Measurements from ENCODE around the gene FAM20B.
A peak's percentile ranks its signal among the peaks of the same experiment; 100 is the strongest.

FAM20B gene

DNA sequence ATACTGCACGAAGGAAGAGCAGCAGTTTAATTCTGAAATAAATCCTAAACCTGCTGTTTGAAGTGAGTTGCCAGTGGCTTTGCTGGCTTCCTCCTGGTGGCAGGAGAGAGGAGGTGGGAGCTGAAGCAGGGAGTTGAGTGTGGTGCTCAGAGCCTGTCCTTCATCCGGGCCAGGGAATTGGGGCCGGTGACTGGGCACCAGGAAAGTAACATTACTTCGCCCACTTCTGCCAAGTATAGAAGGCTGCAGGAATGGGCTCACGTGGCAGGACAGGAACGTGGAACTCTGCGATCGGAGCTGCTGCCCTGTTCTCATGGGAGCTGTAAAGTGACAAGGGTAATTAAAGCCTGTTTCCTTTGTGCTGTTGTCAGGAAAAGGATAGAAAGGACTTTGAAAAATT lies 64.8 kb downstream of the FAM20B start:
- Mint-ChIP-seq H3K9me3 (ENCODE audit: low read depth) (no peaks in the 10 kb centered on the region), H3K4me1 (ENCODE audit: low read depth) (no peaks in the 10 kb centered on the region), H3K4me3 (no peak overlapping the region), H3K27ac (peak overlapping the region; percentile 29), H3K36me3 (no peaks in the 10 kb centered on the region), H3K27me3 (no peaks in the 10 kb centered on the region)

DNA sequence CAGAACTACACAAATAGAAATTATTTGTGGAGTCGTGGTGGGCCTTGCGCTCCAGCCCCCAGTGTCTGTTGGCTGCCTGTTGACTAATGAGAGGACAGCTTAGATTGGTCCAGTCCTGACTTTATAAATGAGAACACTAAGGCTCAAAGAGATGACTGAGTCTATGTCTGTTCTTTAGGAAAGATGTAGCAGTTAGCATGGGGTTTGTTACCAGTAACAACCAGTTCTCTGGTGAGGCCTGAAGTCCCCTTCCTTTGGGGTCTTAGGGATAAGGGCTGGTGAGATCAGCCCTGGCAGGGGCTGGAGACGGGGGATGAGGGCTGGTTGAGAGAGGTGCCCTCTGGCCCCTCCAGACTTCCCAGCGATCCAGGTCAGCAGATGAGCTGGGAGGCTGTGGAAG lies 65.2 kb downstream of the FAM20B start:
- Mint-ChIP-seq H3K9me3 (ENCODE audit: low read depth) (no peaks in the 10 kb centered on the region), H3K4me1 (ENCODE audit: low read depth) (no peaks in the 10 kb centered on the region), H3K36me3 (no peaks in the 10 kb centered on the region)

DNA sequence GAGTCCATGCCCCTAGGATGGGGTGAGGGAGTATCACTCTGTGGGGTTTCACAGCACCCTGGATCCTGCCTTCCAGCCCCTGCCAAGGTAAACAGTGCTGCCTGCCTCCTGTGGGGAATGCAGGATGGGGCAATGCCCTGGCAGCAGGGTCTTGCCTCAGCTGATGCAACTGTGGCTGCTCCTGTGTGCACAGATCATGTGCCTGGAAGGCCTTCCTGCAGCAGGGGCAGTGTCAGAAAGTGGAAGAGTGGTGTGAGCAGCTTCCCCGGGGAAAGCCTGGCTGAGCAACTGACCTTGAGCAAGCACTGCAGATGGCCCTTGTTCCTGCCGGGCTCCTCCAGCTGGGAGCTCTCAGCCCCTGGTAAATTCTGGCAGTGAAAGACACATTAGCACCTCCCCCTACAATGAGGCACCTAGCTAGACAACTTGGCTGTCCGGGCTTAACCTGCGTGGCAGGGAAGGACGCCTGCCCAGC lies 66.0 kb downstream of the FAM20B start:
- no peaks in the 10 kb centered on the region for H3K9me3 Mint-ChIP-seq (ENCODE audit: low read depth)
- H3K27me3 Mint-ChIP-seq: no peaks in the 10 kb centered on the region
- no peaks in the 10 kb centered on the region for H3K36me3 Mint-ChIP-seq
- no peaks in the 10 kb centered on the region for H3K4me1 Mint-ChIP-seq (ENCODE audit: low read depth)
- no peak overlapping the region for H3K4me3 Mint-ChIP-seq
- no peak overlapping the region for H3K27ac Mint-ChIP-seq

More for the DNA sequence above, 65.2 kb downstream of the FAM20B start:
- no peak overlapping the region for H3K27ac Mint-ChIP-seq
- no peaks in the 10 kb centered on the region for H3K27me3 Mint-ChIP-seq
- no peak overlapping the region for H3K4me3 Mint-ChIP-seq

DNA sequence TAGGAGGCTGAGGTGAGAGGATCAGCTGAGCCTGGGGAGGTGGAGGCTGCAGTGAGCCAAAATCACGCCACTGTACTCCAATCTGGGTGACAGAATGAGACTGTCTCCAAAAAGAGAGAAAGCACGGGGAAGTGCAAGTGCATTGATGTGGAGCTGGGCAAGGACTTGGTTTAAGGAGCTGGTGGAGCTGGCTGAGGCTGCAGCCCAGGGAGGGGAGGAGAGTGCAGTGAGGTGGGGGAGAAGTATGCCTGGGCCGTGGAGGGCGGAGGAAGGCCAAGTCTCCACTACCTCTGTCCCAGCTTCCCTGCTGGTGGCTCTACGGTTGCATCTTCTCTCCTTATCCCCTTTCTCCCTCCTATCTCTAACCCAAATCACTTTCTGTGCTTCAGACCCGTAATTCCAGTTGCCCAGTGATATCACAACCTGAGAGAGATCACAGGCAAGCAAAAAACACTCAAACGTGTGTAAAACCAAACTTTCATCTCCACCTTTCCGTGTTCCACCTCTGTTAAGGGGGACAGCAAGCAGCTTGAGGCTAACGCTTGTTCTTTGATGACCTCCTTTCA lies 67.3 kb downstream of the FAM20B start:
- no peaks in the 10 kb centered on the region for H3K36me3 Mint-ChIP-seq
- H3K27me3 Mint-ChIP-seq: no peaks in the 10 kb centered on the region
- H3K9me3 Mint-ChIP-seq (ENCODE audit: low read depth): no peaks in the 10 kb centered on the region
- no peak overlapping the region for H3K4me3 Mint-ChIP-seq
- no peaks in the 10 kb centered on the region for H3K4me1 Mint-ChIP-seq (ENCODE audit: low read depth)
- no peak overlapping the region for H3K27ac Mint-ChIP-seq

DNA sequence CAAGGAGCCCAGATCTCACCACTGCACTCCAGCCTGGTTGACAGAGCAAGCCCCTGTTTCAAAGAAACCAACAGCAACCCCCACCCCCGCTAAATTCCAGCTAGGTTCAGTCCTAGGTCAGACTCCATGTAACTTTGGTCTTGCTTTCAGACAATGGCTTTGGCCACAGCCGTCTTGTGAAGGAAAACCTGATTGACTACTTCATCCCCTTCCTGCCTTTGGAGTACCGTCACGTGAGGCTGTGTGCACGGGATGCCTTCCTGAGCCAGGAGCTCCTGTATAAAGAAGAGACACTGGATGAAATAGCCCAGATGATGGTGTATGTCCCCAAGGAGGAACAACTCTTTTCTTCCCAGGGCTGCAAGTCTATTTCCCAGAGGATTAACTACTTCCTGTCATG lies 69.1 kb downstream of the FAM20B start:
- no peaks in the 10 kb centered on the region for H3K9me3 Mint-ChIP-seq (ENCODE audit: low read depth)
- H3K27ac Mint-ChIP-seq: no peak overlapping the region
- no peaks in the 10 kb centered on the region for H3K36me3 Mint-ChIP-seq
- no peak overlapping the region for H3K4me3 Mint-ChIP-seq
- no peaks in the 10 kb centered on the region for H3K4me1 Mint-ChIP-seq (ENCODE audit: low read depth)
- no peaks in the 10 kb centered on the region for H3K27me3 Mint-ChIP-seq

DNA sequence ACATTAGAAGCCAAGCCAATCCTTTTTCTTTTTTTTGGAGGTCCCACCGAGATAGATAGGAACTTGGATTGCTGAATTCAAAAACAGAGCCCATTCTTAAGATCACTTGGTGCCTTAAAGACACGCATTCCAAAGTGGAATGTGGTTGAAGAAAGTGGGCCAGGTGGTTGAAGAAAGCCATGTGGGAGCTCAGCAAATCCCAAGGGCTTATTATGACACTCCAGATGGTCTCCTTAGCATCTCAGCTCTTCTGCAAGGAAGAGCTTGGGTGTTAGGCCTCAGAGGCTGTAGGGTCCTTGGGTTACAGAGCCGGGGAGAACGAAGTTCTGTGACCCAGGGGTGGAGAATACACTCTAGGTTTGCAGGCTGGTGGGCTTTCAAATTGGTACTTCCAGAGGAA lies 69.7 kb downstream of the FAM20B start:
- H3K4me1 Mint-ChIP-seq (ENCODE audit: low read depth): no peaks in the 10 kb centered on the region
- no peaks in the 10 kb centered on the region for H3K27me3 Mint-ChIP-seq
- H3K27ac Mint-ChIP-seq: no peak overlapping the region
- no peaks in the 10 kb centered on the region for H3K36me3 Mint-ChIP-seq
- no peaks in the 10 kb centered on the region for H3K9me3 Mint-ChIP-seq (ENCODE audit: low read depth)
- H3K4me3 Mint-ChIP-seq: no peak overlapping the region

DNA sequence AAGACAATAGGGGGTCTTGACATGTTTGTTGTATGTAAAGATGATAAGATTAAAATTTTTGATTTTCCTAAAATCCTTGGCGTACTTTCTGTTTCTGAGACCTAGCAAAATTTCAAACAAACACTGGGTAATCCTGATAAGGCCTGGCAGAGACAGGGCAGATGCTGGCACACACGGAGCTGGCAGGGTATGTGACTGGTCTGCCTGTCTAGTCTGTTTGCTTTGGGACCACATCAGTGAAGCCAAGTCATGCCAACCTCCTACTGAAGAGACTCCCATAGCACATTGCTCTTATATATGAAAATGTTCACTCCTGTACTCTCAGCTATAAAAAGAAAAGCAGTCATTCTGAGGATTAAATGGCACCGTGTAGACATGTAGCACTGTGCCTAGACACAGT lies 70.2 kb downstream of the FAM20B start:
- H3K9me3 Mint-ChIP-seq (ENCODE audit: low read depth): no peaks in the 10 kb centered on the region
- H3K4me1 Mint-ChIP-seq (ENCODE audit: low read depth): no peaks in the 10 kb centered on the region
- H3K27ac Mint-ChIP-seq: no peak overlapping the region
- H3K36me3 Mint-ChIP-seq: no peaks in the 10 kb centered on the region
- H3K4me3 Mint-ChIP-seq: no peak overlapping the region
- no peaks in the 10 kb centered on the region for H3K27me3 Mint-ChIP-seq

DNA sequence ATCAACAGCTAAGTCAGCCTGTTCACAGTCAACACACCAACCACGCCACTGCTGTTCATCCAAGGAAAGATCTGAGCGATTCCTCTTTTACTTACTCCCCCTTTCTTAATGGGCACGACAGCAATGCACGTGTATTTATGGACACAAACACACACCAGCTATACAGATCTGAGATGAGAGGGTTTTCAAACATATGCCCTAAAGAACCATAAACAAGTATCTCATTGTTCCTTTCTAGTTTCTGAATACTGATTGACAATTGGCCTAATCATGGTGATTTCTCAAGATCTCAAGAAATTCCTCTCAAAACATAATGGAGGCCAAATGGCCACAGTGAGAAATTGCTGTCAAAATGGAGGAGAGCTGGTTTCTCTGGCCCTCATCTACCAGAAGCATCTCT lies 74.2 kb downstream of the FAM20B start:
- peaks cover 2% of the 10 kb centered on the region for H3K36me3 Mint-ChIP-seq
- H3K4me1 Mint-ChIP-seq (ENCODE audit: low read depth): no peaks in the 10 kb centered on the region
- H3K27ac Mint-ChIP-seq: no peak overlapping the region
- no peak overlapping the region for H3K4me3 Mint-ChIP-seq
- H3K27me3 Mint-ChIP-seq: no peaks in the 10 kb centered on the region
- no peaks in the 10 kb centered on the region for H3K9me3 Mint-ChIP-seq (ENCODE audit: low read depth)

DNA sequence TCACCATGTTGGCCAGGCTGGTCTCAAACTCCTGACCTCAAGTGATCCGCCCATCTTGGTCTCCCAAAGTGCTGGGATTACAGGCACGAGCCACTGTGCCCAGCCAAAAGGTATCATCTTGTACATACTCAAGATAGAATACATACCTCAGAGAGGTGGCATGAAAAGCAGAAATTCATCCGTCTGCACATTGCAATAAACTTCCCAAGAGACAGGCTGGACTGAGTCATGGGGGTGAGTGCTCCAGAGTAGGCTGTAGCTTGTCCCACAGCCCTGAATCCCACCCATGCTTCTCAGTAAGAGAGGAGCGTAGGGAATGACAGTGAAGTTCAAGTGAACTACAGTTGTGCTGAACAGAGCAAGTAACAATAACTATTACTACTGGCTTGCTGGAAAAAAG lies 75.9 kb downstream of the FAM20B start:
- Mint-ChIP-seq H3K27me3 (no peaks in the 10 kb centered on the region), H3K4me1 (ENCODE audit: low read depth) (no peaks in the 10 kb centered on the region), H3K9me3 (ENCODE audit: low read depth) (no peaks in the 10 kb centered on the region), H3K4me3 (no peak overlapping the region), H3K36me3 (peaks cover 2% of the 10 kb centered on the region), H3K27ac (no peak overlapping the region)

DNA sequence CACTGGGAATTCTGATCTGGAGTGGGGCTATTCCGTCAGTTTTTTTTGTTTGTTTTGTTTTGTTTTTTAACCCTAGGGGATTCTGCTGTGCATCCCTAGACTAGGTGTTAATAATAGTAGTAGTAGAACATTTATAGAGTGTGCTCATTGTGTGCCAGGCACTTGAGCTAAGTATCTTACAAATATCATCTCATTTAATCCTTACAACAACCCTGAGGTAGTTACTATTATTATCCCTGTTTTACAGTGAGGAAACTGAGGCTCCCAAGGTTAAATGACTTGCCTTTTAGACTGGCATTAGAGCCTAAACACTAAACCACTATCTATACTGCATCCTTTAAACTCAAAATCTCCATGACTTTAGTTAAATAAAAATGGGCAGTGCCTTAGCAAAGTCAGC lies 78.3 kb downstream of the FAM20B start:
- H3K4me3 Mint-ChIP-seq: no peak overlapping the region
- H3K27ac Mint-ChIP-seq: no peak overlapping the region
- no peaks in the 10 kb centered on the region for H3K9me3 Mint-ChIP-seq (ENCODE audit: low read depth)
- H3K4me1 Mint-ChIP-seq (ENCODE audit: low read depth): no peaks in the 10 kb centered on the region
- no peaks in the 10 kb centered on the region for H3K27me3 Mint-ChIP-seq
- peaks cover 6% of the 10 kb centered on the region for H3K36me3 Mint-ChIP-seq

DNA sequence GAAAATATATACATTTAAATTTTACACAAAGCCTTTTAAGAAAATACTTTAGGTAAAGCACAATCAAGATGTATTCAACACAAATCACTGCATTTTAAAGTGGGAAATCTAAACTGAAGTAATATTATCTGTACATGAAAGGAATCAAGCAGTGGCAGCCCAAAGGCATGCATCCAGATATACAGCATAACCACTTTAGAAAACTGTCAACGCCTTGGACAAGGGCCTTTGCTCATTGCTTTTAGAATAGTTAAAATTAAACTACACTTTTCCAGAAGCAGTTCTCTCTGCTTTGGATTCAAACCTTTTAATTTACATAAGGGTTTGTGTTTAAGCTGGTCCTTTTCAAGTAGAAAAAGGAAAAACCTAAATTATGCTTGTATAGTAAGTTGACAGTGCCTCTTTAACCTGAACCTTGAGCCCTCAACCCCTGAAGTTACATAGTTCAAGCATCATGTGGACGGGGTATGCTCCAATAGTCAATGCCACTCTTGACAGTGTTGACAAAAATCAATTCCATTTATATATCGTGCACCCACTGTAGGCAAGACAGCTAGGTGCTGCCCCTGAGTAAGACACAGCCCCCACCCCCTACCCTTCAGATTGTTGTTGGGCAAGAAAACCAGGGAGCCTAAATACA lies 79.0 kb downstream of the FAM20B start:
- no peaks in the 10 kb centered on the region for H3K9me3 Mint-ChIP-seq (ENCODE audit: low read depth)
- no peak overlapping the region for H3K4me3 Mint-ChIP-seq
- H3K4me1 Mint-ChIP-seq (ENCODE audit: low read depth): no peaks in the 10 kb centered on the region
- no peak overlapping the region for H3K27ac Mint-ChIP-seq
- H3K36me3 Mint-ChIP-seq: peaks cover 9% of the 10 kb centered on the region
- no peaks in the 10 kb centered on the region for H3K27me3 Mint-ChIP-seq

DNA sequence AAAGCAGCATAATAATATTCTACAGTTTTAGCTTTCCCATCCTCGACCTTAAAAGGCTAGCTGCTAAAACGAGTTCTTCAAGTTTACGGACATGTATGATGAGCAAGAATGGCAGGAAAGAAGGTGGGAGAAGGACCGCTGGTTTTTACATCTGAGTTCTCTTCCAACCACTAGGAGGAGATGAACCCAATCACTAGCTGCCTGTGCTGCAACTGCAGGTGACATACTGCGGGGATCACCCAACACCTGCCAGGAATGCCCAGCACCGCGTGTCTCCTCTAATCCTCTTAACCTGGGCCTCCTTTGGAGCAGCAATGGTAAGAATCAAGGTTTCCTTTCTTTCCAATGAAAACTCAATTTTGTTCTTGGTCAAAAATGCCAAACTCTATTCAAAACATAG lies 79.7 kb downstream of the FAM20B start:
- no peaks in the 10 kb centered on the region for H3K4me1 Mint-ChIP-seq (ENCODE audit: low read depth)
- no peaks in the 10 kb centered on the region for H3K27me3 Mint-ChIP-seq
- H3K36me3 Mint-ChIP-seq: peaks cover 9% of the 10 kb centered on the region
- no peak overlapping the region for H3K4me3 Mint-ChIP-seq
- H3K27ac Mint-ChIP-seq: no peak overlapping the region
- H3K9me3 Mint-ChIP-seq (ENCODE audit: low read depth): no peaks in the 10 kb centered on the region

DNA sequence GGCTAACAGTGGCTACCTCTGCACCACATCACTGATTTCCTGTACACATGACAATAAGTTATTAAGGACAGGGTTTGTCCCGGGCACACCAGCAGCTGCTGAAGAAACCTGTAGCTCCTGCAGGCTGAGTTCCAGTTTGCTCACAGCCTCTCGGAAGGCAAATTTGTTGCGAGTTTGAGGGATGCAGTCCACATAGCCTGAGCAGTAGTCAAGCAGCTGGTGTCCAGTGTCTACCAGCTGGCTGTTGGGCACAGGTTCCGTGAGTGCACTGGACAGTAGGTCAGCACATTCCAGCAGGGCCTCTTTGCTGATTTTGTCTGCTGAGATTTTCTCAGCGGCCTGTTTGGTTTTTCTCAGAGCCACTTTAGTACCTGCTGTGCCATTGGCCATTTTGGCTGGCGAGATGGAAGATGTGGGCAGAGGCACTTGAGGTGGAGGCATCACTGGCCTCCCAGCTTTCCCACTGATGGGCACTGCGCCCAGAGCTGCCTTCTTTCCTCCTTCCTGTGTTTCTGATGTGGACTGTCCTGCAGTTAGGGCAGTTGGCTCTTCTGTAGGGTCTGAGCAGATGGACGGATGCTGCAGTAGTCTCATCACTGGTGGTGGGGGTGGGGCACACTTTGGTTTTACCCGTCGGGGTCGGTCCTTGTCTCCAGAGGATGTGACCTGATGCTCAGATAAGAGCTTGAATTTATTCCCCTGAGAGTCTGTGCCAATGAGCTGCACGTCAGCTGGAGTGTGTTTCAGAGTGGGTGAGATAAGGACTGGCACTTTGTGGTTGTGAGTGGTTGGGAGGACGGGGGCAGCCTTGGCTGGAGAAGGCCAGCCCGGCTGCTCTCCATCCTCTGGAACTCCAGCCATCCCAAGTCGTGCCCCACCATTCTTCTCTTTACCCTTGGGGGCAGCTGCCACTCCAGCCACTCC lies 82.3 kb downstream of the FAM20B start:
- peaks cover 10% of the 10 kb centered on the region for H3K36me3 Mint-ChIP-seq
- no peaks in the 10 kb centered on the region for H3K4me1 Mint-ChIP-seq (ENCODE audit: low read depth)
- H3K9me3 Mint-ChIP-seq (ENCODE audit: low read depth): no peaks in the 10 kb centered on the region
- H3K27me3 Mint-ChIP-seq: no peaks in the 10 kb centered on the region
- no peak overlapping the region for H3K4me3 Mint-ChIP-seq
- no peak overlapping the region for H3K27ac Mint-ChIP-seq

DNA sequence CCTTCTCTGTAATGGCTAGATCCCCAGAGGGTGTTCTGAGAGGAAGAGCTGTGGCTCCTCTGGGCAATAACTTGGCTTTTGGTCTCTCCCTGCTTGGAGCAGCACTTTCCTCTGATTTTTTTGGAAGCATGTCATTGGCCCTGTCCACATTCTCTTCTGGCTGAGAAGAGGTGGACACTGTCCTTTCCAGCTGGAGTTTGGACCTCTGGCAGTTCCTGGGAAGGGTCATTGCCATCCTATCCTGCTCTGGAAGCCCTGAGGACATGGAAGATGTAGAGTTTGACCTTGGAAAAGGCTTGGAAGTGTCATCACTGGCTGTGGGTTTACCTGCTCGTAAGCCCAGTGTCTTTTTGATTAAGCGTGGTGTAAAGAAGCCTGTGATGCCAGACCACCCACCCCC lies 83.0 kb downstream of the FAM20B start:
- H3K9me3 Mint-ChIP-seq (ENCODE audit: low read depth): no peaks in the 10 kb centered on the region
- H3K27ac Mint-ChIP-seq: no peak overlapping the region
- H3K4me3 Mint-ChIP-seq: no peak overlapping the region
- H3K27me3 Mint-ChIP-seq: no peaks in the 10 kb centered on the region
- peaks cover 10% of the 10 kb centered on the region for H3K36me3 Mint-ChIP-seq
- no peaks in the 10 kb centered on the region for H3K4me1 Mint-ChIP-seq (ENCODE audit: low read depth)

DNA sequence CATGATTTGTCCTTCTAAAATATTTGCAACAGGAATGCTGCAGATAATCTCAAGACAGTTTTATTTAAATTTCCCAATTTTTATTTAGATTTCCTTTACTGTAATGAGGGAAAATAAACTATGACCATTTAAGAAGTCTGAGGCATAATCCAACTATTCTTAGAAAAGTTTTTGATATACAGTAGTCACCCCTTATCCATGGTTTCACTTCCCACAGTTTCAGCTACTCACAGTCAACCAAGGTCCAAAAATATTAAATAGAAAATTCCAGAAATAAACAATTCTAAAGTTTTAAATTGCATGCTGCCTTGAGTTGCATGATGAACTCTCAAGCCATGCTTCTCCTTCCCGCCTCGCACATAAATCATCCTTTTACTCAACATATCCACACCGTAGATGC lies 89.5 kb downstream of the FAM20B start:
- H3K4me3 Mint-ChIP-seq: no peak overlapping the region
- H3K27ac Mint-ChIP-seq: no peak overlapping the region
- H3K36me3 Mint-ChIP-seq: peaks cover 23% of the 10 kb centered on the region
- H3K27me3 Mint-ChIP-seq: no peaks in the 10 kb centered on the region
- H3K9me3 Mint-ChIP-seq (ENCODE audit: low read depth): no peaks in the 10 kb centered on the region
- H3K4me1 Mint-ChIP-seq (ENCODE audit: low read depth): no peaks in the 10 kb centered on the region

All from activated naive CD8-positive, alpha-beta T cell (primary cell).